HL-60 (cell line): ENCODE measurements around the gene CSNK1A1L.

Experiments used
- POLR2AphosphoS5 ChIP-seq: IDR thresholded peaks from 2 replicates; pipeline ENCODE4 v1.6.1; 2012; ENCODE audit warnings: low read depth
- TF ChIP-seq, protein P1 (sequence below): IDR thresholded peaks from one replicate; pipeline ENCODE4 v1.5.1; 2011; ENCODE audit warnings: low read length, control low read depth, inconsistent platforms; ENCODE audit not compliant: insufficient read depth

DNA sequence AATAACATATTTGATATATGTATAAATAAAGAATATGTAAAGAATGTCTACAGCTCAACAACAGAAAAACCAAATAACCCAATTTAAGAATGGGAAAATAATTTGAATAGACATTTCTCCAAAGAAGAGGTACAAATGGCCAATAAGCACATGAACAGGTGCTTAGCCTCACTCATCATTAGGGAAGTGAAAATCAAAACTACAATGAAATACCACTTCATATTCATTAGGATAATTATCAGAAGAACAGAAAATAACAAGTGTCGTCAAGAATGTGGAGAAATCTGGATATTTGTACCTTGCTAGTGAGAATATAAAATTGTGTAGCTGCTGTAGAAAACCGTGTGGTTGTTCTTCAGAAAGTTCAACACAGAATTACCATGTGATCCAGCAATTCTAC lies 37.6 kb downstream of the CSNK1A1L start:
- TF ChIP-seq, protein P1, sequence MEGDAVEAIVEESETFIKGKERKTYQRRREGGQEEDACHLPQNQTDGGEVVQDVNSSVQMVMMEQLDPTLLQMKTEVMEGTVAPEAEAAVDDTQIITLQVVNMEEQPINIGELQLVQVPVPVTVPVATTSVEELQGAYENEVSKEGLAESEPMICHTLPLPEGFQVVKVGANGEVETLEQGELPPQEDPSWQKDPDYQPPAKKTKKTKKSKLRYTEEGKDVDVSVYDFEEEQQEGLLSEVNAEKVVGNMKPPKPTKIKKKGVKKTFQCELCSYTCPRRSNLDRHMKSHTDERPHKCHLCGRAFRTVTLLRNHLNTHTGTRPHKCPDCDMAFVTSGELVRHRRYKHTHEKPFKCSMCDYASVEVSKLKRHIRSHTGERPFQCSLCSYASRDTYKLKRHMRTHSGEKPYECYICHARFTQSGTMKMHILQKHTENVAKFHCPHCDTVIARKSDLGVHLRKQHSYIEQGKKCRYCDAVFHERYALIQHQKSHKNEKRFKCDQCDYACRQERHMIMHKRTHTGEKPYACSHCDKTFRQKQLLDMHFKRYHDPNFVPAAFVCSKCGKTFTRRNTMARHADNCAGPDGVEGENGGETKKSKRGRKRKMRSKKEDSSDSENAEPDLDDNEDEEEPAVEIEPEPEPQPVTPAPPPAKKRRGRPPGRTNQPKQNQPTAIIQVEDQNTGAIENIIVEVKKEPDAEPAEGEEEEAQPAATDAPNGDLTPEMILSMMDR = no peak
- TF ChIP-seq POLR2AphosphoS5 = no peak
